Stimulated activated CD4-positive, alpha-beta T cell treated with anti-CD3 and anti-CD28 coated beads, Interleukin-12 subunit alpha, Interleukin-12 subunit beta, amount 100 ng/mL, for 4 hours (primary cell): ENCODE measurements around the gene RPP21.
"Not testable (repeated sequence)": the region's sequence is repeated elsewhere in the genome, so short reads cannot be mapped to it uniquely, and the experiment has no call there.

ENCODE experiments used
- DNase-seq: peaks from one replicate; pipeline ENCODE4 v3.0.0-alpha.2; 2020

Gene RPP21

GRCh38 chr6:30331981-30332380, 13.0 kb upstream of the RPP21 start:
- DNase-seq, result no peak

- no peak for DNase-seq
These were observed 10.7 kb upstream of the RPP21 start for GRCh38 chr6:30334075-30334783.

- no peak for DNase-seq
These were observed 4.3 kb upstream of the RPP21 start for GRCh38 chr6:30340589-30341054.

GRCh38 chr6:30341218-30341617, 3.7 kb upstream of the RPP21 start:
- no peak for DNase-seq

- DNase-seq, result no peak
These were observed 3.2 kb upstream of the RPP21 start for GRCh38 chr6:30341728-30342127.

- DNase-seq, result no peak
These were observed 627 bp upstream of the RPP21 start for GRCh38 chr6:30344191-30344867.

- DNase-seq, result no peak
These were observed 896 bp downstream of the RPP21 start for GRCh38 chr6:30345852-30346251.

- no peak for DNase-seq
These were observed 4.0 kb downstream of the RPP21 start for GRCh38 chr6:30348957-30349356.

GRCh38 chr6:30349421-30350177, 4.6 kb downstream of the RPP21 start:
- no peak for DNase-seq

- no peak for DNase-seq
These were observed 5.6 kb downstream of the RPP21 start for GRCh38 chr6:30350524-30350923.

- DNase-seq, result no peak
These were observed 7.6 kb downstream of the RPP21 start for GRCh38 chr6:30352550-30352949.

- no peak for DNase-seq
These were observed 10.3 kb downstream of the RPP21 start for GRCh38 chr6:30355281-30355680.

GRCh38 chr6:30356536-30356935, 11.6 kb downstream of the RPP21 start:
- DNase-seq, result no peak

- DNase-seq, result peak; percentile 37
These were observed 13.0 kb downstream of the RPP21 start for GRCh38 chr6:30357678-30358540.

- DNase-seq, result no peak
These were observed 14.3 kb downstream of the RPP21 start for GRCh38 chr6:30359276-30359675.

GRCh38 chr6:30360139-30360538, 15.2 kb downstream of the RPP21 start:
- DNase-seq, result no peak

- DNase-seq, result no peak
These were observed 16.7 kb downstream of the RPP21 start for GRCh38 chr6:30361661-30362060.

- no peak for DNase-seq
These were observed 18.5 kb downstream of the RPP21 start for GRCh38 chr6:30363459-30363858.

GRCh38 chr6:30364591-30364990, 19.6 kb downstream of the RPP21 start:
- no peak for DNase-seq

- DNase-seq, result not testable (repeated sequence)
These were observed 24.3 kb downstream of the RPP21 start for GRCh38 chr6:30369280-30369679.

- no peak for DNase-seq
These were observed 33.5 kb downstream of the RPP21 start for GRCh38 chr6:30378290-30378937.

GRCh38 chr6:30380464-30380863, 35.5 kb downstream of the RPP21 start:
- no peak for DNase-seq
